AG04450 (cell line): Measurements from ENCODE around the gene OSGEPL1. TPM values are rescaled to one million over a fixed set of nuclear protein-coding genes. Genes with fewer than 3 reads are reported as not detected.
"Not testable (repeated sequence)": the region's sequence is repeated elsewhere in the genome, so short reads cannot be mapped to it uniquely, and the experiment has no call there.

Experiments
- CTCF ChIA-PET: fragments of 300-600, 350-600 bp; formaldehyde crosslinking; extraction: SDS; loops from one replicate; lab custom pipeline; 2022; ENCODE audit warnings: antibody characterized with exemption, inconsistent platforms; lab: Charles Lee
- POLR2A ChIA-PET: fragments of 350-600 bp; formaldehyde crosslinking; extraction: SDS; loops from one replicate; lab custom pipeline; 2021; ENCODE audit warnings: antibody characterized with exemption, inconsistent platforms; lab: Yijun Ruan, JAX
- DNase-seq: peaks from one replicate; pipeline ENCODE4 v3.0.0-alpha.2; 2011; ENCODE audit warnings: low read depth, low spot score
- H3K27ac ChIP-seq: one replicate; pipeline ENCODE4 v1.5.1; 2012; ENCODE audit warnings: low read depth, low read length, control low read depth
- H3K27me3 ChIP-seq: one replicate; pipeline ENCODE4 v1.6.0; 2012; ENCODE audit warnings: low read length; ENCODE audit not compliant: control insufficient read depth, insufficient read depth
- H3K4me3 ChIP-seq: 2 replicates; pipeline ENCODE4 v1.5.1; 2011; ENCODE audit warnings: mild to moderate bottlenecking, low read depth, low read length, control low read depth
- H3K9me3 ChIP-seq: 2 replicates; pipeline ENCODE4 v1.5.1; 2012; ENCODE audit warnings: low read length; ENCODE audit not compliant: control insufficient read depth, insufficient read depth
- CTCF ChIP-seq: IDR thresholded peaks from 2 replicates; pipeline ENCODE4 v1.5.1; 2011; ENCODE audit warnings: low read depth, low read length, control low read depth, inconsistent platforms
- polyA plus RNA-seq: library from polyadenylated mRNA; depleted of rRNA; stranded (reverse); fragments of >200 nt; gene quantifications from 2 replicates; pipeline ENCODE4 v1.2.3, GENCODE V29; 2011

The OSGEPL1 gene
- polyA plus RNA-seq, 1 experiment: 6.0 TPM

GRCh38 chr2:189772212-189772611 lies 9.6 kb upstream of the OSGEPL1 start:
- POLR2A ChIA-PET: no interaction called here

GRCh38 chr2:189770590-189771322 lies 8.2 kb upstream of the OSGEPL1 start:
- TF ChIP-seq CTCF: no peak
- no peak overlapping the region for H3K27ac ChIP-seq
- no peak overlapping the region for H3K4me3 ChIP-seq
- ChIA-PET POLR2A (no interaction called here), CTCF (interaction anchor here (1.2 to 1.8 kb wide), 2 partner anchors 8 to 110 kb away, joined by 3 to 12 read pairs; partner anchors contain the start of gene OSGEPL1)
- H3K9me3 ChIP-seq: no peaks in the 10 kb centered on the region
- no peaks in the 10 kb centered on the region for H3K27me3 ChIP-seq
- DNase-seq: no peak

More at GRCh38 chr2:189772212-189772611, 9.6 kb upstream of the OSGEPL1 start:
- Histone ChIP-seq H3K27ac (no peak overlapping the region), H3K4me3 (no peak overlapping the region), H3K9me3 (no peaks in the 10 kb centered on the region), H3K27me3 (no peaks in the 10 kb centered on the region)
- no peak for DNase-seq
- CTCF ChIA-PET: interaction anchor here (1.2 to 1.8 kb wide), 2 partner anchors 9 to 111 kb away, joined by 3 to 12 read pairs; partner anchors contain the start of gene OSGEPL1
- TF ChIP-seq CTCF: no peak

GRCh38 chr2:189763908-189764661 lies 1.5 kb upstream of the OSGEPL1 start:
- no peak overlapping the region for H3K4me3 ChIP-seq
- no peak overlapping the region for H3K27ac ChIP-seq
- no peak for DNase-seq
- ChIA-PET CTCF (interaction anchor here (0.5 to 3.9 kb wide), 19 partner anchors 8 to 505 kb away, joined by 3 to 56 read pairs (median 5); partner anchors contain the start of genes ANKAR and ASNSD1), POLR2A (interaction anchor here (0.7 kb wide), 2 partner anchors 356 to 514 kb away, joined by 3 read pairs; no protein-coding TSS in a partner anchor)
- no peak for TF ChIP-seq CTCF
- H3K9me3 ChIP-seq: no peaks in the 10 kb centered on the region
- no peaks in the 10 kb centered on the region for H3K27me3 ChIP-seq

- CTCF ChIA-PET: interaction anchor here (0.6 to 3.9 kb wide), 36 partner anchors 10 to 418 kb away, joined by 3 to 56 read pairs (median 4); partner anchors contain the start of genes ANKAR, ASNSD1, ORMDL1 and PMS1
- H3K4me3 ChIP-seq: peak overlapping the region; percentile 75
- TF ChIP-seq CTCF: no peak
- peak overlapping the region; percentile 34 for H3K27ac ChIP-seq
- no peak for DNase-seq
- H3K9me3 ChIP-seq: no peaks in the 10 kb centered on the region
- POLR2A ChIA-PET: interaction anchor here (1.2 to 1.5 kb wide), 2 partner anchors 22 to 88 kb away, joined by 4 to 7 read pairs; partner anchors contain the start of genes ANKAR, ORMDL1 and PMS1
- no peaks in the 10 kb centered on the region for H3K27me3 ChIP-seq
These were observed 402 bp downstream of the OSGEPL1 start for GRCh38 chr2:189762229-189762550.

- POLR2A ChIA-PET, H3K4me3 ChIP-seq, H3K27me3 ChIP-seq, H3K27ac ChIP-seq, CTCF ChIA-PET, DNase-seq, H3K9me3 ChIP-seq: not testable (repeated sequence)
These were observed 2.4 kb downstream of the OSGEPL1 start for GRCh38 chr2:189760154-189760553.
